Body of pancreas (tissue), 4 donors: Measurements from ENCODE around the gene CHRND.

Experiments used
- POLR2A ChIP-seq, 3 donors: fragments of 450-650 bp; IDR thresholded peaks; one replicate each; pipeline ENCODE4 v1.6.1; 2016; ENCODE audit warnings: antibody characterized with exemption in 3 of 3, mild to moderate bottlenecking in 2 of 3
- TF ChIP-seq, protein P1 (sequence below), 7 experiments: fragments of 450-650 bp in 4 of 7; fragments of 200-600 bp in 3 of 7; sonication (generic) in 3 of 7; IDR thresholded peaks; one replicate each; pipeline ENCODE4 v1.5.1; 2016 to 2019; ENCODE audit warnings: antibody characterized with exemption in 7 of 7

- TF ChIP-seq, protein P1, sequence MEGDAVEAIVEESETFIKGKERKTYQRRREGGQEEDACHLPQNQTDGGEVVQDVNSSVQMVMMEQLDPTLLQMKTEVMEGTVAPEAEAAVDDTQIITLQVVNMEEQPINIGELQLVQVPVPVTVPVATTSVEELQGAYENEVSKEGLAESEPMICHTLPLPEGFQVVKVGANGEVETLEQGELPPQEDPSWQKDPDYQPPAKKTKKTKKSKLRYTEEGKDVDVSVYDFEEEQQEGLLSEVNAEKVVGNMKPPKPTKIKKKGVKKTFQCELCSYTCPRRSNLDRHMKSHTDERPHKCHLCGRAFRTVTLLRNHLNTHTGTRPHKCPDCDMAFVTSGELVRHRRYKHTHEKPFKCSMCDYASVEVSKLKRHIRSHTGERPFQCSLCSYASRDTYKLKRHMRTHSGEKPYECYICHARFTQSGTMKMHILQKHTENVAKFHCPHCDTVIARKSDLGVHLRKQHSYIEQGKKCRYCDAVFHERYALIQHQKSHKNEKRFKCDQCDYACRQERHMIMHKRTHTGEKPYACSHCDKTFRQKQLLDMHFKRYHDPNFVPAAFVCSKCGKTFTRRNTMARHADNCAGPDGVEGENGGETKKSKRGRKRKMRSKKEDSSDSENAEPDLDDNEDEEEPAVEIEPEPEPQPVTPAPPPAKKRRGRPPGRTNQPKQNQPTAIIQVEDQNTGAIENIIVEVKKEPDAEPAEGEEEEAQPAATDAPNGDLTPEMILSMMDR (IDR thresholded peaks at IDR 0.05) = no peak
- TF ChIP-seq POLR2A (IDR thresholded peaks at IDR 0.05) = no peak
Measured at GRCh38 chr2:232525791-232526371, at the start of gene CHRND.
